ENCODE results near the gene TMEM204.
"Not testable (repeated sequence)": the region's sequence is repeated elsewhere in the genome, so short reads cannot be mapped to it uniquely, and the experiment has no call there.

TMEM204 gene

DNA sequence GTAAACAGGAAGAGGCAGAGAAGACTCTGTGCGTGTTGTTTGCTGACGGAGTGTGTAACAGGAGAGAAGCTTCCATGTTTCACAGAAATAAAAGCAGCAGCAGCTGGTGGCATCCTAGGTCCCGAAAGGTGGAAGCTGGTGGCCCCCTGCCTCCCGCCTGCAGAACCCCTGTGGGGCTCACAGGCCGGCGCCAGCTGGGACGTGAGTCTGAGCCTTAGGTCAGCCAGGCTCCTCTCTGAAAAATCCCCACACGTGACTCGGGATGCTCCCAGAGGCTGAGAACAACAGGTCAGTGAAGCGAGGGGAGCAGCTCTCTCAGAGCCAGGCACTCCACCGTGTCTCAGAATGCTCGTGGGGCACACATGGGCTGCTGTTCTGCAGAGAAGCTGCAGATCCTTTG is 27.4 kb downstream of the TMEM204 start:
- DNase-seq: no peak

DNA sequence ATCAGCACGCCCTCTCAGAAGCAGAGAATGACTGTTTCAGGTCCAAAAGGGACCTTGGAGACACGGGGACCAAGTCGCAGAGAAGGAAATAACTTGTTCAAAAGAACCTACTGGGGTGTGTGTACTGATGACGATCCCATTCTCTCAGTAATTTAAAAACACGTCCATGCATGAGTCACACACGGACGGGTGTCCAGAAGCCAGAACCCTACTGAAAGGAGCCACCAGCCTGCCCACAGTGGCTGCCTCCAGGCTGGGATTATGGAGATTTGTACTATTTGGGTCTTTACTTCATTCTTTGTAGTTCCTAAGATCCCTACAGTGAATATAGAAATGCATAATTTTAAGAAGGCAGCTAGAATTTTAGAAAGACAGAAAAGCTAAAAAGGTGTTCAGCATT is 27.8 kb downstream of the TMEM204 start:
- no peak for DNase-seq

DNA sequence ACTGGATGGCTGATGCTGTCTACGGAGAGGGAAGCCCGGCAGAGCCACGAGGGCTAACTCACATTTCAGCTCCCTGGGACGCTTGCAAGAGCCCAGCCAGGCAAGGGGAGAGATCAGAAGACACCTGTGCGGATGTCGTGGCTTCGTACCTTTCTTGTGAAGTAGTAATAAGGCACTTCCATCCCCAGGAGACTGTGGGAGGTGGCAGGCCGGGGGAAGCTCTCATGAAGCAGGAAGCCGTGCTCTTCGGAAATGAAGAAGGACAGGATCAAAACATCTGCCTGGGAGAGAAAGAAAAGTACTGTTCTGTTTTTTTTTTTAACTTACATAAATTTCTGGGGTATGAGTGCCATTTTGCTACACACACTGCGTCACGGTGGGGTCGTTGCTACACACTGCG is 28.4 kb downstream of the TMEM204 start:
- no peak for DNase-seq

DNA sequence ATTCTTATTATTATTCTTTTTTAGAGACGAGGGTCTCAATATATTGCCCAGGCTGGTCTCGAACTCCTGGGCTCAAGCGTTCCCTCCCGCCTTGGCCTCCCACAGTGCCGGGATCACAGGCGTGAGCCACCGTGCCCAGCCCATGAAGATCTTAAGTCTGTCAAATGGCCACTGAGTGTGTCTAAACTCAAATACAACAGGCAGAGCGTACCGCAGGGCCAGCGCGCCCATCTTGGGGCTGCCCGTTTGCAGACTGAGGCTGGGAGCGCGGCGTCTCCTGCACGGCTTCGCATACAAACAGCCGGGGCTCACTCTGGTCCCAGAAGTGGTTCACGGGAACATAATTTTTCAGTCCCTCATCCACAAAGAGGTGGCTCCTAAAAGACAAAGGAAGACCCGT is 30.3 kb downstream of the TMEM204 start:
- DNase-seq: no peak

DNA sequence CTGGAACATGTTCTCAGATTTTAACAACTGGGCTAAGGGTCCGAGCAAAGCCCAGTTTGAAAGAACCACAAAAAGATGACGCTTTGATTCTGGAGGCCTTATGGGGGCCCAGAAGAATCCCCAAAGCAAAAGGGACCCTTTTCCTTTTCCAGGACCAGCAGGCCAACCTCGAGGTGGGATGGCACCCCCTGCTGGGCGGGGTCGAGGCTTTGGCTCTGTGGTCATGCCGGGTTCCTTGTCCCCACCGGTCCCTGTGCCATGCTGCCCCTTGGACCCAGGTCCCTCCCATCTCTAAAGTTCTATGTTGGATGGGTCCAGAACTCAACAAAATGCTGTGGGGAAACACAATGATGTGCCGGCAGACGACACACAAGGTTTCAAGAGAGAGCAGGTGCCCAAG is 30.9 kb downstream of the TMEM204 start:
- DNase-seq: no peak

DNA sequence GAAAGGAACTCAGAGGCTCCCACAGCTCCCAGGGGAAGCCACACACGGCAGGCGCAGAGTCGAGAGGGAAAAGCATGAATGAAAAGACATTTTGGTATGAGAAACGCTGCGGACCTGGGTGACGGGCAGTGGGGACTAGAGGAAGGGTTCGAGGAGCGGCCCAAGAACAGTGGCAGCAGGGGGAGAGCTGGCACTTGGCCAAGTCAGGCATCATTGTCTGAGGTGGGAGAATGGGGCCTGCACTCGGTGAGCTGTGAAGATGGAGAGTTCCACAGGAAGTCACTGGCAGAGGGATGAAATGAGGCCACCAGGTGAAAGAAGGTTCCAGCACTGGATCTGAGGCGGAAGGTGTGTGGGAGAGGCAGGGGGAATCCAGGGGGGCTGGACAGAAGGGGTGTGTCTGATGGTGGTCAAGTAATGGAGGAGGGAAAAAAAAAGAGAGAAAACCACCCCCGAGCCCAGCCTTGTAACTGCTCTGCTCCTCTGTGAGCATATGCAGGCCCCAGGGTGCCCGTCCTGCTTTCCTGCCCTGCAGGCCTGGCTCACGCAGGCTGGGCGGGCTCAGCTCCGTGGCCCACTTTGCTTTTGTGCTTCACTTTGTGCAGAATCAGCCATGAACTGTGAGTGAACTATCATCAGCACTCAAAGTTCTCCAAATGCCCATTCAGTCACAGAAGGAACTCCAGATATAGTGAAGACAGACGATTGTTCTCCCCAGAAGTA is 31.8 kb downstream of the TMEM204 start:
- DNase-seq: no peak

DNA sequence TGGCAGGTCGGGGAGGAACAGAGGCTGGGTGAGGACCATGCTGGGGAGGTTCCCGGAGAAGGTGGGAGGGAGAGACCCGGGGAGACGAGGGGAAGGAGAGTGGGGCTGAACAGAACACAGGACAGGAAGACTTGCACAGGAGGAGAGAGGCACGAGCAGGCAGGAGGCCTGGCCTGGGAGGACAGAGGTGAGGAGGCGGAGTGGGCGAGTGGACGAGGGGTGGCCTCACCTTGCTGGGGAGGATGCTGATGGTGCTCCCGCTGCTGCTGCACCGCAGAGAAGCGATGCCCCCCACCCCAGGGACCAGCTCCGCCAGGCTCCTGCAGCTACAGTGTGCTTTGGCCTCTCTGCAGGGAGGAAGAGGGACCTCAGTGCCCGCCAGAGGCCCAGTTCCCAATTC is 34.5 kb downstream of the TMEM204 start:
- DNase-seq: no peak

DNA sequence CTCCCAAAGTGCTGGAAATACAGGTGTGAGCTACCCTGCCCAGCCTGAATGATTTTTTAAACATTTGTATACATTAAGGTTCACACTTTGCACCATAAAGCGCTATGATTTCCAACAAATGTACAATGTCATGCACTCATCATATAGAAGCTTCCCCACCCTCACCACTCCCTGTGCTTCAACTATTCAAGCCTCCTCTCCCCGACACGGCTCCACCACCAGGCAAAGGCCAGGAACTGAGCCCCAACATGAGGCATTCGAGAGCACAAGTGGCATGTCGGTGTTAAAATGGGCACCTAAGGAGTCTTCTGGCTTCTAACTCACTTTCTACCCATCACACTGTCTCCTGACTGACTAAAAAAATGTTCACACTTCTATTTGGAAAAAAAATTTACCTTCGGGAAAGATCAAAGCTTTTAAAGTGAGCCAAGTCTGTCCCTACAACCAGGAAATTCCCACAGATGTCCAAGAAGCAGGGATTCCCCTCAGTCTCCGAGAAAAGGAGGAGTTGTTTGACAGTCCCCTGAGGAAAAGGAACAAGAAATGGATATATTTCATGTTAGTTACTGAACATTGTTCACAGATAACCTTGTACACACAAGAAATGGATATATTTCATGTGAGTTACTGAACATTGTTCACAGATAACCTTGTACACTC is 37.7 kb downstream of the TMEM204 start:
- no peak for DNase-seq

DNA sequence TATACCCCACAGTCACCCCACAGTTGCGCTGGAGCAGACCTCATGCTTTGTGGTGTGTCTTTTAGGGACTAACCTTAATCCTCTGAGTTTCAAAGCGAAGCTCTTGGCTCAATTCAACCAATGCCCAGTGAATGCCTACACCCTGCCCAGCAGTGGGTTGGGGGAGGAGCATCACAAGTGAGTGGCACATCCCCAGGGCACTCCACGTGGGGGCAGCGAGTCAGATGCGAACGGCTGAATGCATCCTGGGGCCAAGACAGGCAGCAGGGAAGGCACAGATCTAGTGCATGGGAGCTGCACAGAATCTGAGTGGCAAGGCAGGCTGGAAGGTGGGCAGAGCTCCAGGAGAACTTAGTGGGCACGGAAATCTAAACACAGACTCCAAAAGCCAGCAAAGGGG is 39.2 kb downstream of the TMEM204 start:
- DNase-seq: no peak

DNA sequence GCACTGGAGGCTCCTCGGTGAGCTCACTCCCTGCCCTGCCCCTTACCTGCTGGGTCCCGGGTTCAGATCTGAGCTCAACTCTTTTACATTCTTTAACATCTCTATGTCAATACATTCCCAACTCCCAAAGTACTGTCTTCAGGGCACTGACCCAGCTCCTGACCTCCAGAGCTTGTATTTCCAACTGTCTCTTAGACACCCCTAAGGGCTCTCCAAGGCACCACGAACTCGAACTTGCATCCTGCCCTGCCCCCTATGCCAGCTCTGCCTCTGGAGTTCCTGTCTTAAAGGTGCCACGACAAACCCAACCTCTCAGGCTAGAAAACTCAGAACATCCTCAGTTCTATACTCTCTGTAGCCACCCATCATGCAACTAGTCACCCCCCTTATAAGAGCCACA is 39.8 kb downstream of the TMEM204 start:
- DNase-seq: no peak

DNA sequence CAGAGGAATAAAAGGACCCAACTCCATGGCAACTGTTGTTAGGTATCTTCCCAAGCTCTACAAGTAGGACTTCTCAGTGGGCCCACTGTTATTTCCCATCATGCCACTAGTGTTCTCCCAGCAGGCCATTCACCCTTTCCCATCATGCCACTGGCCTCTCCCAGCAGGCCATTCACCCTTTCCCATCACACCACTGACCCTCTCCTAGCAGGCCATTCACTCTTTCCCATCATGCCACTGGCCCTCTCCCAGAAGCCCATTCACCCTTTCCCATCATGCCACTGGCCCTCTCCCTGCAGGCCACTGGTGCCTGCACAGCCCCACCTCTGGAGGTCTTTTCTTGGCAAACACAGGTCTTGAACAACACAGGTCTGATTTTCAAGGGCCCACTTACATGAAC is 42.1 kb downstream of the TMEM204 start:
- DNase-seq: no peak

DNA sequence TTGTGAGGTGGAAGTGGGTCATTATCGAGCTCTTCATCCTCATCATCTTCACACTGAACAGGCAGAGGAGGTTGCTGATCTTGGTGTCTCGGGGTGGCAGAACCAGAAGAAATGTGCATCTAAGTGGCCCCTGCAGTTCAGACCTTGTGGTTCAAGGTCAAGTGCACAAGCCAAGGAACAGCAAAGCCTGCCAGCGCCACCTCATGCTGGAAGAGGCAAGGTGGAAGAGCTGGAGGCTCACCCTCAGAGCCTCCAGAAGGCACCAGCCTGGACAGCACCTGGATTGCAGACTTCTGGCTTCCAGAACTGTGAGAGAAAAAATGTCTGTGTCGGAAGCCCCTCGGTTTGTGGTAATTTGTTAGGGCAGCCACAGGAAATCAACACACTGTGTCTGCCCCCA is 45.7 kb downstream of the TMEM204 start:
- DNase-seq: no peak

DNA sequence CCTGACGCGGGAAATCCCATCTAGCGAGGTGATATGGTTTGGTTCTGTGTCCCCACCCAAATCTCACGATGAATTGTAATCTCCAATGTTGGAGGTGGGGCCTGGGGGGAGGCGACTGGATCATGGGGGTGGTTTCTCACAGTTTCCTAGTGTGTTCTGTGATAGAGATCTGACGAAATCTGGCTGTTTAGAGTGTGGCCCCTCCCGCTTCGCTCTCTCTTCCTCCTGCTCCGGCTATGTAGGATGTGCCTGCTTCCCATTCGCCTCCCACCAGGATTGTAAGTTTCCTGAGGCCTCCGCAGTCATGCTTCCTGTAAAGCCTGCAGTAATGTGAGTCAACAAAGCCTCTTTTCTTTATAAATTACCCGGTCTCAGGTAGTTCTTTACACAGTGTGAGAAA is 46.8 kb downstream of the TMEM204 start:
- DNase-seq: no peak

DNA sequence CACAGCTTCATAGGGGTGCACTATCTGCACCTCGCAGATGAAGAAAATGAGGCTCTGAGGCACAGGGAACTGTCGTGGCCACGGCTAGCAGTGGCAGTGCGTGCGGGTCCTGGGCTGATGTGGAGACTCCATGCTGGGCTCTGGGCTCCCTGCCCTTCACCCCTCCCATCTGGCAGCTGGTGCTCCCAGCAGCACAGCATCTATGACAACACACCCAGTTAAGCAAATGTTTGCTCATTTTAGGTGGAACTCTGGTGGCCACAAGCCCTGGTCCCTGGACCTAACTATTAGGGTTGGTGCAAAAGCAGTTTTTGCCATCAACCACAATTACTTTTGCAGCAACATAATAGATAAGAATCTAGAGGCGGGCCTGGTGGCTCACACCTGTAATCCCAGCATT is 47.5 kb downstream of the TMEM204 start:
- no peak for DNase-seq

DNA sequence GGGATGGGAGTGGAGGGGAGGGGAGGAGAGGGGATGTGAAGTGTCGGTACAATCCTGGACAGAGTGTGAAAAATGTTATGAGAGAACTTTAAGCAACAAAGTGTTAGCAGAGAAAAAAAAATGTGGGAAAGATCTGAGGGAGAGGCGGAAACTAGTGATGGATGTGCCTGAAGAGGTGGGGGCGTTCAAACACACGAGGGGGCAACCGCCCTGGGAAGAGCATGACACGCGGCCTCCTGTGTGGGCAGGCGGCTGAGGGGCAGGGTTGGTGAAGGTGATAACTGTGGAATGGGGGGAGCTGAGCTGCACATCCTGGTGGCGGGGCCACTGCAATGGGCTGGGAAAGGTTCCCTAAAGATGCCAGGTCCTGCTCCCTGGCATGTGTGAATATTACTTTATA is 48.3 kb downstream of the TMEM204 start:
- DNase-seq: no peak

DNA sequence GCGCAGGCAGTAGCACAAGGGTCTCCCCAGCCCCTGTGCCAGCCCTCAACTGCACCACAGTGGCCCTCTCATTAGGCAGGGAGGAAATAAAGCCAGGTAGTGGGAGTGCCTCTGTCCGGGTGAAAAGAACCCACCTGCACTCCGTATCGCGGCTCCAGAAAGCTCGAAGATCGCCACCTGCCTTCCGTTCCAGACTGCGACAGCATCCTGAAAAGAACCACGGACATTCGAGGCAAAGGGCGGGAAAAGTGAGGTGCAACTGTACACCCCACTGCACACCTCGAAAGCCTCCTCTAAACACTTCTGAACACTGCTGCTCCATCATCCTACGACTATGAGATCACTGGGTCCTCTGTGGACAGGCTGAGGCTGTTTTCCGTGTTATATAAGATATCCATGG is 49.7 kb downstream of the TMEM204 start:
- DNase-seq: no peak

DNA sequence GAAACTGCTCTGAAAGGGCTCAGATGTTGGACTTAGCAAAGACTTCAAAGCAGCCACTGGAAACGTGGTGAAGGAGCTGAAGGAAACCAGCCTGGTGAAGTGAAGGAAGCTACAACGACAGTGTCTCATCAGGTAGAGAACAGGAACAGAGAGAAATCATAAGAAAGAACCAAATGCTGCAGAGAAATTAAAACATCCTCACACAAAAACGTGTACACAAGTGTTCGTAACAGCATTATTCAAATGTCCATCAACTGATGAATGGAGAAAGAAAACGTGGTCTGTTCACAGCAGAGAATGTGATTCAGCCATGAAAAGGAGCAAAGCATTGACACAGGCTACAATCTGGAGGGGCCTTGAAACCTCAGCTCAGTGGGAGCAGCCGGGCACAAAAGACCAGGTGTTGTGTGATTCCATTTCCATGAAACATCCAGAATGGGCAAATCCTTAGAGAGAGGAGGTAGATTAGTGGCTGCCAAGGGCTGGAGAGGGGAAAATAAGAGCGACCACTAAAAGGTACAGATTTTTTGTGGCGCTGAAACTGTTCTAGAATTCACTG is 51.5 kb downstream of the TMEM204 start:
- DNase-seq: no peak

DNA sequence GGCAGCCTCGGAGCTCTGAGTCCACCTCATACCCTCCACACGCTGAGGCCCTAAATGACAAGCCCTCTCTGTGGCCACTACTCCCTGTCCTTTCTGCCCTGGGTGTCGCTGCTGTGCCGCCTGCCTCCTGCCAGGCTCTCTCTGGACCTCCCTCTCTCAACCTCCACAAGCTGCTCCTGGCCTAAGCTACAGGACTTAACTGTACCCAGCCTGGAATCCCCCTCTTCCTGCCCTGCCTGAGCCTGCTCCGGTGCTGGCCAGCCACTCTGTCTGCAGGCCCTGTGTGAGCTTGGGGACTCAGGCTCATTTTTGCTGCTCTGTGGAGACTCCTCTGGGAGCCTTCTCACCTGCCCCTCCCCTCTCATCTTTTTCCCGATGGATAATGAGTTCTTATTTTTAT is 56.9 kb downstream of the TMEM204 start:
- no peak for DNase-seq

DNA sequence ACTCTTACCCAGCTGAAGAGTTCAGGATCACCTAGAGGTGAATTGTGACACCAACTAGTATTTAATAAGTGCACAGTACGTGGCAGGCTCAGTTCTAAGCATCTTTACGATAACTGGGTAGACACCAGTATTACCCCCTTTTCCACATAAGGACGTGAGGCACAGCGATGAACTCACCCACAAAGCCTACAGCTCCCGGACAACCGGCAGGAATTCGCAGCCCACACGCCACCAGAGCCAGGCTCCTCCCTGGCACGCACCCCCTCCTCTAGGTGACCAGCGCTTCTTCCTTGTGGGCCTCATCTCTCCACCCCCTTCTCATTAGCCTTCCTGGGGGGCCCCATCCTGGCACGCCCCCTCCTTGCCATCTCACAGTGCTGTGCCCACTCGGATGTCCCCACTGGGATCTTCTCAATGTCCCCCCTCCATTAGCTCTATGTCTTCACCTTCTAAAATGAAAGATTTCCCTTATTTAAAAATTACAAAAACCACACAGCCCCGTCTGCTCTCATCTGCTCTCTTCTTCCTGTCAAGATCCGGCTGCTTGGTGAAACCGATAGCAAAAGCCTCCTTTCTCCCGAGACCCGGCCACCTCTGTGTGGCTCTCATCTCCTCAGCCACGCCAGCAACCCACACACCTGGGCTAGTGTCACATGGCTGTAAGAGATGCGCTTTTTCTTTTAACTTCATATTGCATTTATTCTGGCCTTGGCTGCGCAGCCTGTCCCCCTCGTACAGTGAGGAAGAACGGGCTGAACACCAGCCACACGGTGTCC is 57.7 kb downstream of the TMEM204 start:
- DNase-seq: no peak

DNA sequence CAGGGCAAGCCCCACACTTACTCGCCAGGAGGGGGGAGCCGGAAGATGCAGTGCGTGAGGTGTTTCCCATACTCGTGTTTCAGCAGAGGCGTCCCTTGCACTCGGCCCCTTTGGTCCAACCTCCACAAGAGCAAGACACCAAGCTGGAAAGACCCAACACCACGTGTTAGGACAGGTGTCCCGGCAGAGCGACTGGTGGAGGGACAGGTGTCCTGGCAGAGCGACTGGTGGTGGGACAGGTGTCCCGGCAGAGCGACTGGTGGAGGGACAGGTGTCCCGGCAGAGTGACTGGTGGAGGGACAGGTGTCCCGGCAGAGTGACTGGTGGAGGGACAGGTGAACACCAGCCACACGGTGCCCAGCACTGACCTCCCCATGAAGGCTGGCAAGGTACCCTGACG is 59.0 kb downstream of the TMEM204 start:
- no peak for DNase-seq

DNA sequence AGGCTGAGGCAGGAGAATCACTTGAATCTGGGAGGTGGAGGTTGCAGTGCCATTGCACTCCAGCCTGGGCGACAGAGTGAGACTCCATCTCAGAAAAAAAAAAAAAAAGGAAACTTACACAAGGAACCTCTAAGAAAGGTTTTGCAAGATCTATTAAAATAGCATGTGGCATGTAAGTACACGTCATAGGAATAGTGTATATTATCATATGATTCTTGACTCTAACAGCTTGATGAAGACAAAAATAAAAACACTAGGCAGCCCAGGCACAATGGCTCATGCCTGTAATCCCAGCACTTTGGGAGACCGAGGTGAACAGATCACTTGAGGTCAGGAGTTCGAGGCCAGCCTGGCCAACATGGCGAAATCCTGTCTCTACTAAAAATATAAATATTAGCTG is 62.0 kb downstream of the TMEM204 start:
- DNase-seq: not testable (repeated sequence)

DNA sequence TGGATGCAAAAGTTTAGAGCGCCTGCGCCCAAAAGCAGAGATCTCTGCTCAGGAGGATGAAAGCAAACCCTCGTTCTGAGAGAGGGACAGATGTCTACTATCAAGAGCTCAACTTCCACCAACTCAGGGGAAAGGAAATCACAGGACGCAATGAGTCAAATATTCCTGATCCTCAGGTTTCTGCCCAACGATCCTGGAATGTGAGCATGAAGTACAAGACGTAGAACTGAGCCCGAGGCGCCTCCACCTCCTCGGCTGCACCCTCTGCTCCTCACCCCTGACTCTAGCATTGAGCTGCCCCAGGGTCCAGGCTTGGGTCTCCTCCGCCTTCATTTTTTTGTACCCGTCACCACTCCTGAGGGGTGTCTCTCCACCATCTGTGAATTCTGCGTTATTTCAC is 63.0 kb downstream of the TMEM204 start:
- DNase-seq: no peak

DNA sequence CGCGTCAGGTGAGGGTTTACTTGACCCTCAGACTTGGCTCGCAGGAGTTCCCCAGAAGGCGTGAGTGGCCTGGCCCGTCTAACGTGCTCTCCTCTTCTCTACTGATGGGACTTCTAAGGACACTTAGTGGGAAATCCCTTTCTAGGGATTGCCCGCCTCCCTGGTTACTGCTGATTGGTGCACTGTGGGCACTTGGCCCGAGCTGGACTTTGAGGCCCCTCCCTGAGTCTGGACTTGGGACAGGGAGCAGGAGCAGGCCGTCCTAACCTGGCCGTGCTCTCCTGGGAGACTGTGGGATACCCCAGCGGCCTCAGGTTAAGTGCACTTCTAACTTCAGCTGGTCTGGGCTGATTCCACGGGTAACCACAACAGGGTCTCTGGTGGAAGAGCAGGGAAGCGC is 63.7 kb downstream of the TMEM204 start:
- DNase-seq: no peak

DNA sequence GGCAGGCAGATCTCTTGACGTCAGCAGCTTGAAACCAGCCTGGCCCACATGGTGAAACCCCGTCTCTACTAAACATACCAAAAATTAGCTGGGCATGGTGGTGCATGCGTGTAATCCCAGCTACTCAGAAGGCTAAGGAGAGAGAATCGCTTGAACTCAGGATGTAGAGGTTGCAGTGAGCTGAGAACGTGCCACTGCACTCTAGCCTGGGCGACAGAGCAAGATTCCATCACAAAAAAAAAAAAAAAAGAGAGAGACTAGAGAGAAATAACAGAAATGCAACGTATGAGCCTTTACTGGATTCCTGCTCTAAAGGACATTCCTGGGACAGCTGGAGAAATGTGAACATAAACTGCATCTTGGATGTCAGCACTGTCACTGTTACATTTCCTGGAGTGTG is 67.6 kb downstream of the TMEM204 start:
- no peak for DNase-seq

All from activated CD4-positive, alpha-beta T cell treated with anti-CD3 and anti-CD28 coated beads for 4 hours (primary cell).